Measurements from ENCODE around the gene CHAD.

DNA sequence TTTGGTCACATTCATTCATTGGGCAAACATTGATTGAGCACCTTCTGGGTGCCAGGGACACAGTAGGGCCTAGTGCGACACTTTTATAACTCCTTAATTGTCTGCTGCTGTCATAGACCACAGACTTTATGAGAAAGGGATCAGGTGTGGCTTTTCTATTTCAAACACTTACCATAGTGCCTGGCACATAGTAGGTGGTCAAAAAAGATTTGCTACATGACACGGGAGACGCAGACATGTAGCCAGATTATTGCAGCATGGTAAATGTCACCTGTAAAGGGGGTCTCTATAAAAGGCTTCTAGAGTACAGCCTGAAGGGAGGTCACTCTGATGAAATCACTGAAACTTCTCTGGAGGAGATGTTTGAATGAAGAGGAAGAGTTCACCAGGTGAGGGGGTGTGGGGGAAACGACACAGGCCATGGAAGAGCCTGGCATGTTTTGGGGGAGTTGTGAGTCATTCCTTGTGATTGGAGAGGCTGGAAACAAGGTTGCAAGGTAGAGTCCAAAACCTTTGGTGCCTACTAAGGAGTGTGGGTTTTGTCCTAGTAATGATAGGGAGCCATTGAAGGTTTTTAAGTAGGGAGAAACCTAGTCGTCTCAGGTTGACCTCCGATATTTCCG lies 11.6 kb upstream of the CHAD start:
- TF ChIP-seq, protein P1, sequence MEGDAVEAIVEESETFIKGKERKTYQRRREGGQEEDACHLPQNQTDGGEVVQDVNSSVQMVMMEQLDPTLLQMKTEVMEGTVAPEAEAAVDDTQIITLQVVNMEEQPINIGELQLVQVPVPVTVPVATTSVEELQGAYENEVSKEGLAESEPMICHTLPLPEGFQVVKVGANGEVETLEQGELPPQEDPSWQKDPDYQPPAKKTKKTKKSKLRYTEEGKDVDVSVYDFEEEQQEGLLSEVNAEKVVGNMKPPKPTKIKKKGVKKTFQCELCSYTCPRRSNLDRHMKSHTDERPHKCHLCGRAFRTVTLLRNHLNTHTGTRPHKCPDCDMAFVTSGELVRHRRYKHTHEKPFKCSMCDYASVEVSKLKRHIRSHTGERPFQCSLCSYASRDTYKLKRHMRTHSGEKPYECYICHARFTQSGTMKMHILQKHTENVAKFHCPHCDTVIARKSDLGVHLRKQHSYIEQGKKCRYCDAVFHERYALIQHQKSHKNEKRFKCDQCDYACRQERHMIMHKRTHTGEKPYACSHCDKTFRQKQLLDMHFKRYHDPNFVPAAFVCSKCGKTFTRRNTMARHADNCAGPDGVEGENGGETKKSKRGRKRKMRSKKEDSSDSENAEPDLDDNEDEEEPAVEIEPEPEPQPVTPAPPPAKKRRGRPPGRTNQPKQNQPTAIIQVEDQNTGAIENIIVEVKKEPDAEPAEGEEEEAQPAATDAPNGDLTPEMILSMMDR (conservative IDR thresholded peaks at IDR 0.05; ENCODE audit: low read length) = no peak
- no peak for TF ChIP-seq EZH2phosphoT487 (IDR thresholded peaks at IDR 0.05; ENCODE audit: borderline replicate concordance)
